GM19238 (cell line): ENCODE data around the gene ZBTB14.

ENCODE experiments used
- DNase-seq: peaks from one replicate; pipeline ENCODE4 v3.0.0; 2011; ENCODE audit warnings: low spot score; ENCODE audit not compliant: insufficient read length

The ZBTB14 gene

GRCh38 chr18:5295231-5295920 lies at the start of gene ZBTB14:
Gene ZBTB14, minus strand, starts transcription at chr18:5295726. Its CDS starts 2,480 bp downstream, at chr18:5293246.
- peak; percentile 54 for DNase-seq

- DNase-seq = no peak
These were observed 43.8 kb upstream of the ZBTB14 start for GRCh38 chr18:5339202-5339834.

- no peak for DNase-seq
These were observed 39.0 kb upstream of the ZBTB14 start for GRCh38 chr18:5334456-5335075.

GRCh38 chr18:5318061-5318700 lies 22.7 kb upstream of the ZBTB14 start:
- DNase-seq = no peak

- DNase-seq = no peak
These were observed 21.7 kb upstream of the ZBTB14 start for GRCh38 chr18:5317186-5317585.

GRCh38 chr18:5315838-5316237 lies 20.3 kb upstream of the ZBTB14 start:
- DNase-seq = no peak

- no peak for DNase-seq
These were observed 15.9 kb upstream of the ZBTB14 start for GRCh38 chr18:5311301-5311989.

- DNase-seq = peak; percentile 23
These were observed 14.5 kb upstream of the ZBTB14 start for GRCh38 chr18:5309888-5310470.

- DNase-seq = no peak
These were observed 10.3 kb upstream of the ZBTB14 start for GRCh38 chr18:5305835-5306234.

- DNase-seq = no peak
These were observed 8.7 kb upstream of the ZBTB14 start for GRCh38 chr18:5304232-5304631.

- DNase-seq = no peak
These were observed 8.1 kb upstream of the ZBTB14 start for GRCh38 chr18:5303636-5304035.

- DNase-seq = no peak
These were observed 7.1 kb upstream of the ZBTB14 start for GRCh38 chr18:5302606-5303005.

GRCh38 chr18:5300476-5301010 lies 5.0 kb upstream of the ZBTB14 start:
- no peak for DNase-seq

GRCh38 chr18:5298156-5298852 lies 2.8 kb upstream of the ZBTB14 start:
- DNase-seq = no peak

- no peak for DNase-seq
These were observed 2.1 kb upstream of the ZBTB14 start for GRCh38 chr18:5297597-5297996.

GRCh38 chr18:5296706-5297320 lies 1.3 kb upstream of the ZBTB14 start:
- peak; percentile 30 for DNase-seq

- peak; percentile 81 for DNase-seq
These were observed 617 bp upstream of the ZBTB14 start for GRCh38 chr18:5295981-5296705.

- peak; percentile 46 for DNase-seq
These were observed 882 bp downstream of the ZBTB14 start for GRCh38 chr18:5294457-5295230.

- DNase-seq = no peak
These were observed 1.4 kb downstream of the ZBTB14 start for GRCh38 chr18:5294113-5294456.
